Suprapubic skin (tissue), 3 donors: ENCODE measurements around the gene LITAF.

ENCODE experiments used
- POLR2A ChIP-seq, 2 donors: fragments of 450-650 bp; IDR thresholded peaks; one replicate each; pipeline ENCODE4 v1.6.1; 2017; ENCODE audit warnings: antibody characterized with exemption in 2 of 2, mild to moderate bottlenecking in 2 of 2, moderate library complexity in 2 of 2
- TF ChIP-seq, protein P1 (sequence below), 2 donors: fragments of 200-600 bp in 1 of 2; fragments of 450-650 bp in 1 of 2; sonication (generic) in 1 of 2; IDR thresholded peaks; one replicate each; pipeline ENCODE4 v1.5.1; 2016 to 2019; ENCODE audit warnings: antibody characterized with exemption in 2 of 2, mild to moderate bottlenecking in 1 of 2, moderate library complexity in 1 of 2

DNA sequence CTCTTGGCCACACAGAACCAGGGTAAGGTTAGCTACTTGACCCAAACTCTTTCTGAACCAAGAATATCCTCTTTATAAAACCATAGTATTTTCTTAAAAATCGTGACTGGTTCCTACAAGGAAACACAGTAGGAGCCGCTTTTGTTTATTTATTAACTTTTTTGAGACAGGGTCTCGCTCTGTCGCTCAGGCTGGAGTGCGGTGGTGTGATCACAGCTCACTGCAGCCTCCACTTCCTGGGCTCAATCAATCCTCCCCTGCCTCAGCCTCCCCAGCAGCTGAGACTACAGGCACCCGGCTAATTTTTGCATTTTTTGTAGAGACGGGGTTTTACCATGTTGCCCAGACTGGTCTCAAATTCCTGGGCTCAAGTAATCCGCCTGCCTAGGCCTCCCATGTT is 14.7 kb upstream of the LITAF start:
- no peak for TF ChIP-seq POLR2A (IDR thresholded peaks at IDR 0.05)
- TF ChIP-seq, protein P1, sequence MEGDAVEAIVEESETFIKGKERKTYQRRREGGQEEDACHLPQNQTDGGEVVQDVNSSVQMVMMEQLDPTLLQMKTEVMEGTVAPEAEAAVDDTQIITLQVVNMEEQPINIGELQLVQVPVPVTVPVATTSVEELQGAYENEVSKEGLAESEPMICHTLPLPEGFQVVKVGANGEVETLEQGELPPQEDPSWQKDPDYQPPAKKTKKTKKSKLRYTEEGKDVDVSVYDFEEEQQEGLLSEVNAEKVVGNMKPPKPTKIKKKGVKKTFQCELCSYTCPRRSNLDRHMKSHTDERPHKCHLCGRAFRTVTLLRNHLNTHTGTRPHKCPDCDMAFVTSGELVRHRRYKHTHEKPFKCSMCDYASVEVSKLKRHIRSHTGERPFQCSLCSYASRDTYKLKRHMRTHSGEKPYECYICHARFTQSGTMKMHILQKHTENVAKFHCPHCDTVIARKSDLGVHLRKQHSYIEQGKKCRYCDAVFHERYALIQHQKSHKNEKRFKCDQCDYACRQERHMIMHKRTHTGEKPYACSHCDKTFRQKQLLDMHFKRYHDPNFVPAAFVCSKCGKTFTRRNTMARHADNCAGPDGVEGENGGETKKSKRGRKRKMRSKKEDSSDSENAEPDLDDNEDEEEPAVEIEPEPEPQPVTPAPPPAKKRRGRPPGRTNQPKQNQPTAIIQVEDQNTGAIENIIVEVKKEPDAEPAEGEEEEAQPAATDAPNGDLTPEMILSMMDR (IDR thresholded peaks at IDR 0.05): no peak
